Neural progenitor cell (in vitro differentiated cells): ENCODE data around the gene OR2T6.

ENCODE experiments used
- CTCF ChIP-seq: fragments of 200-600 bp; sonication (generic); IDR thresholded peaks from 2 replicates; pipeline ENCODE4 v1.5.1; 2017; ENCODE audit warnings: antibody characterized with exemption, mild to moderate bottlenecking
- EZH2 ChIP-seq: fragments of 200-600 bp; sonication (generic); IDR thresholded peaks from 2 replicates; pipeline ENCODE4 v1.6.1; 2017; ENCODE audit warnings: antibody characterized with exemption, mild to moderate bottlenecking, moderate library complexity

- no peak for TF ChIP-seq CTCF
- no peak for TF ChIP-seq EZH2
Measured at GRCh38 chr1:248388426-248388825, 12.9 kb downstream of the OR2T6 start.
